MM.1S (cell line): ENCODE results near the gene TMEM59L.

ENCODE experiments used
- DNase-seq: peaks from one replicate; pipeline ENCODE4 v3.0.0-alpha.2; 2015
- H2AFZ ChIP-seq: fragments of 300-600 bp; sonication (generic); 2 replicates; pipeline ENCODE4 v1.6.0; 2016; ENCODE audit warnings: antibody characterized with exemption, low read length
- H3F3A ChIP-seq: fragments of 300-600 bp; sonication (generic); 2 replicates; pipeline ENCODE4 v1.6.1; 2016; ENCODE audit warnings: mild to moderate bottlenecking, antibody characterized with exemption, low read length, moderate library complexity, mixed read lengths; ENCODE audit not compliant: insufficient read depth
- H3K27ac ChIP-seq: fragments of 300-600 bp; sonication (generic); 2 replicates; pipeline ENCODE4 v1.5.1; 2016; ENCODE audit warnings: mild to moderate bottlenecking, low read length
- H3K27me3 ChIP-seq: fragments of 300-600 bp; sonication (generic); replicated peaks from 2 replicates; pipeline ENCODE4 v1.6.0; 2016; ENCODE audit warnings: low read length; ENCODE audit not compliant: insufficient read depth
- H3K36me3 ChIP-seq: fragments of 300-600 bp; sonication (generic); replicated peaks from 2 replicates; pipeline ENCODE4 v1.6.1; 2016; ENCODE audit warnings: mild to moderate bottlenecking, low read length, mixed read lengths; ENCODE audit not compliant: insufficient read depth
- H3K4me1 ChIP-seq: fragments of 300-600 bp; sonication (generic); 2 replicates; pipeline ENCODE4 v1.6.1; 2016; ENCODE audit warnings: low read length, mixed read lengths
- H3K4me2 ChIP-seq: fragments of 300-600 bp; sonication (generic); 2 replicates; pipeline ENCODE4 v1.6.0; 2016; ENCODE audit warnings: low read depth, low read length
- H3K4me3 ChIP-seq: fragments of 300-600 bp; sonication (generic); 2 replicates; pipeline ENCODE4 v1.5.1; 2016; ENCODE audit warnings: low read length, mixed read lengths
- H3K79me2 ChIP-seq: fragments of 300-600 bp; sonication (generic); 2 replicates; pipeline ENCODE4 v1.6.1; 2016; ENCODE audit warnings: mixed run types, low read length, mixed read lengths
- H3K9ac ChIP-seq: fragments of 300-600 bp; sonication (generic); 2 replicates; pipeline ENCODE4 v1.6.1; 2016; ENCODE audit warnings: low read length, mixed read lengths
- H3K9me2 ChIP-seq: fragments of 300-600 bp; sonication (generic); replicated peaks from 2 replicates; pipeline ENCODE4 v1.6.1; 2016; ENCODE audit warnings: mild to moderate bottlenecking, low read length, mixed read lengths; ENCODE audit not compliant: insufficient read depth
- H3K9me3 ChIP-seq: fragments of 300-600 bp; sonication (generic); replicated peaks from 2 replicates; pipeline ENCODE4 v1.6.1; 2016; ENCODE audit warnings: mild to moderate bottlenecking, low read length, mixed read lengths; ENCODE audit not compliant: insufficient read depth
- H4K20me1 ChIP-seq: fragments of 300-600 bp; sonication (generic); 2 replicates; pipeline ENCODE4 v1.6.1; 2016; ENCODE audit warnings: mild to moderate bottlenecking, low read length, moderate library complexity, mixed read lengths; ENCODE audit not compliant: insufficient read depth
- EZH2 ChIP-seq: fragments of 300-600 bp; sonication (generic); optimal IDR thresholded peaks from 2 replicates; pipeline ENCODE3; 2017; ENCODE audit warnings: low read depth, mild to moderate bottlenecking, antibody characterized with exemption, low read length, mixed read lengths
- EZH2phosphoT487 ChIP-seq: fragments of 300-600 bp; sonication (generic); IDR thresholded peaks from 2 replicates; pipeline ENCODE4 v1.6.1; 2018; ENCODE audit warnings: antibody characterized with exemption, low read length
- TF ChIP-seq, protein P1 (sequence below): fragments of 300-600 bp; sonication (generic); IDR thresholded peaks from 2 replicates; pipeline ENCODE4 v1.5.1; 2016; ENCODE audit warnings: antibody characterized with exemption, low read length, mixed read lengths

Gene TMEM59L

DNA sequence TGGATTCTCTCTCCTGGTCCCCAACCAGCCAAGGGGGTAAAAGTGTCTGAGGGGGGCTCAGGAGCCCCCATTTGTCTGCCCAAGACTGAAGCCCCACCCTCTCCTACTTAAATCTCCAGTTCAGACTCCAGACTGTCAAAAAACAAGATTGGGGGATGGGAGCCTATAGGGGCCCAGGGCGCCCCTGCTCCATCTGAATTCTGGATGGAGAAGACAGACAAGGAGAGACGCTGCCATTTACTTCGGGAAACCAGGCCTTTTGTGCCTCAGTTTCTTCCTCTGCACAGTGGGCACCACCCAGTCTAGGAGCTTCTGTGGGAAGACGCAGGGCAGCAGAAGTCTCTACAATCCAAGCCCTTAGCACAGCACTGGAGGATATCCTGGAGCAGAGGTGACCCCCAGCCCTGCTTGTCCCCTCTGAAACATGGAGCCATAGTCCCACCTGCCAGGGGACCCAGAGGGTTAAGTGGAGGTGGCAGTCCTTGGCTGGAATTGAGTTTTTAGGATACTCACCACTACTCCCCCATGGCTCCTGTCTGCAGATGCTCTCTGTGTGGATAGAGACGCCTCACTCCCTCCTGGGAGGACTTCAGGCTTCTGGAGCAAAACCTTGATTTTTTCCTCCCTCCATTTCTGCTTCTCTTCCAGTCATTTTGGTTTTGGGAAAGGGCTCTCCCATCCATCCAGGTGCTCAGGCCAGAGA is 4.4 kb upstream of the TMEM59L start:
- H3K9ac ChIP-seq = no peak overlapping the region
- H3K79me2 ChIP-seq = no peaks in the 10 kb centered on the region
- H3K27me3 ChIP-seq = peaks cover 89% of the 10 kb centered on the region
- H3F3A ChIP-seq = no peaks in the 10 kb centered on the region
- H4K20me1 ChIP-seq = no peaks in the 10 kb centered on the region
- no peaks in the 10 kb centered on the region for H3K9me3 ChIP-seq
- TF ChIP-seq, protein P1, sequence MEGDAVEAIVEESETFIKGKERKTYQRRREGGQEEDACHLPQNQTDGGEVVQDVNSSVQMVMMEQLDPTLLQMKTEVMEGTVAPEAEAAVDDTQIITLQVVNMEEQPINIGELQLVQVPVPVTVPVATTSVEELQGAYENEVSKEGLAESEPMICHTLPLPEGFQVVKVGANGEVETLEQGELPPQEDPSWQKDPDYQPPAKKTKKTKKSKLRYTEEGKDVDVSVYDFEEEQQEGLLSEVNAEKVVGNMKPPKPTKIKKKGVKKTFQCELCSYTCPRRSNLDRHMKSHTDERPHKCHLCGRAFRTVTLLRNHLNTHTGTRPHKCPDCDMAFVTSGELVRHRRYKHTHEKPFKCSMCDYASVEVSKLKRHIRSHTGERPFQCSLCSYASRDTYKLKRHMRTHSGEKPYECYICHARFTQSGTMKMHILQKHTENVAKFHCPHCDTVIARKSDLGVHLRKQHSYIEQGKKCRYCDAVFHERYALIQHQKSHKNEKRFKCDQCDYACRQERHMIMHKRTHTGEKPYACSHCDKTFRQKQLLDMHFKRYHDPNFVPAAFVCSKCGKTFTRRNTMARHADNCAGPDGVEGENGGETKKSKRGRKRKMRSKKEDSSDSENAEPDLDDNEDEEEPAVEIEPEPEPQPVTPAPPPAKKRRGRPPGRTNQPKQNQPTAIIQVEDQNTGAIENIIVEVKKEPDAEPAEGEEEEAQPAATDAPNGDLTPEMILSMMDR = no peak
- no peak for TF ChIP-seq EZH2
- H3K4me2 ChIP-seq = no peak overlapping the region
- H3K9me2 ChIP-seq = no peaks in the 10 kb centered on the region
- H3K4me3 ChIP-seq = no peak overlapping the region
- no peak overlapping the region for H3K27ac ChIP-seq
- H3K36me3 ChIP-seq = no peaks in the 10 kb centered on the region
- H2AFZ ChIP-seq = no peak overlapping the region
- H3K4me1 ChIP-seq = no peaks in the 10 kb centered on the region
- no peak for DNase-seq

DNA sequence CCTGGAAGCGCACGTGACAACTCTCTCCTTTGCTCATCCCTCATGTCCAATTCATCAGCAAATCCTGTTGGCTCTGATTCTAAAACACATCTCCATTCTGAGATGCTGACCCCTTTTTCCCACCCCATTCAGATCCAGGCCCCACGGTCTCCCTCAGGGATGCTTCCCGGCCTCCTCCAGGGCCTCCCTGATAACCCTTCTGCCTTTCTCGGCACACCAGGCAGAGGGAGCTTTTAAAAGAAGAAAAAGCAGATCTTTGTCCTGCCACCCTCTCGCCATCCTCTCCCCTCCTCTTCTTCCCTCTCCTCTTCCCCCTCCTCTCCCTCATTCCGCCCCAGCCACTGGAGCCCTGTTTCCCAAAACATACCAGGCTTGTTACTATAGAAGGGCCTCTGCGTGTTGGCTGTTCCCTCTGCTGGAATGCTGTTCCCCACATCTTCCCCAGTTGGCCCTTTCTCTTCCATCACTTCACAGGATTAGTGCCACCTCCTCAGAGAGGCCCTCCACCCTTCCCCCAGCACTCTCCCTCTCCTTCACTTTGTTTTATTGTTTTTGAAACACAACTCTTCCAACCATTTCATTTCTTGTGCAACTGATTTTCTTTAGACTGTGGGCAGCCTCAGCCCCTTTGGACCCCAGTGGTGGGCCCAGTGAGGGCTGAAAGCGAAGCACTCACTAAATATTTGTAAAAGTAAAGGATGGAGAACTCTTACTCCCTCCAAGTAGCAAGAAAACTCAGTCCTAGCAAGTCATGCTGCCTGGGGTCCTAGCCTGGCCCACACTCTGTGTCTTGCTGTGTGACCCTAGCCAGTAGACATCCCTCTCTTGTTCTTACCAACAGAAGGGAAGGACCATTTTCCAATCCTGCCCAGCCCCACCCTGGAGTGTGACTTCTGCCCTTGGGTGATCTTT is 3.6 kb upstream of the TMEM59L start:
- no peak for DNase-seq
- TF ChIP-seq, protein P1 = no peak
- TF ChIP-seq EZH2 = no peak
- TF ChIP-seq EZH2phosphoT487 = no peak
- no peak overlapping the region for H3K4me2 ChIP-seq
- H3K36me3 ChIP-seq = no peaks in the 10 kb centered on the region
- peaks cover 91% of the 10 kb centered on the region for H3K27me3 ChIP-seq
- H3K9me2 ChIP-seq = no peaks in the 10 kb centered on the region
- H3K9me3 ChIP-seq = no peaks in the 10 kb centered on the region
- no peak overlapping the region for H3K27ac ChIP-seq
- no peak overlapping the region for H3K9ac ChIP-seq
- no peaks in the 10 kb centered on the region for H3F3A ChIP-seq
- no peak overlapping the region for H2AFZ ChIP-seq
- H3K79me2 ChIP-seq = no peaks in the 10 kb centered on the region
- no peaks in the 10 kb centered on the region for H4K20me1 ChIP-seq
- H3K4me1 ChIP-seq = no peaks in the 10 kb centered on the region
- no peak overlapping the region for H3K4me3 ChIP-seq

DNA sequence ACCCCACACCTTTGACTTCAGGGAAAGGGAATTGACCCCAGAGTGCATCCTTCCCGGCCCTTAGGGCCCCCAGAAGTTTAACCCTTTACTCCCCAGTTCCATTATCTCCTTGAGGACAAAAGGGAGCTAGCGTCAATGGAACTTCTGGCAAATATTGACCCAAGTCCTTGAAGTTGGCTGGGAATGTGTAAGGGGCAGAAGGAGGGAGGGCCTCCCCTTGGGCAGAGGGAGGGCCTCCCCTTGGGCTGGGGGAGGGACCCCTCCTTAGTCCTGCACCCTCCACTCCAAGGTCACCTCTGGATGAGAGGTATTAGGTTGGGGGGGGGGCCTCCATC is 3.0 kb upstream of the TMEM59L start:
- H3K4me2 ChIP-seq = no peak overlapping the region
- no peak overlapping the region for H2AFZ ChIP-seq
- no peak overlapping the region for H3K27ac ChIP-seq
- no peak overlapping the region for H3K4me3 ChIP-seq
- H3K9ac ChIP-seq = no peak overlapping the region
- H3K4me1 ChIP-seq = no peaks in the 10 kb centered on the region
- H3K27me3 ChIP-seq = peaks cover 91% of the 10 kb centered on the region
- TF ChIP-seq, protein P1 = no peak
- TF ChIP-seq EZH2phosphoT487 = no peak
- TF ChIP-seq EZH2 = no peak
- no peaks in the 10 kb centered on the region for H3K79me2 ChIP-seq
- H4K20me1 ChIP-seq = no peaks in the 10 kb centered on the region
- no peaks in the 10 kb centered on the region for H3K9me3 ChIP-seq
- DNase-seq = no peak
- no peaks in the 10 kb centered on the region for H3K9me2 ChIP-seq
- no peaks in the 10 kb centered on the region for H3K36me3 ChIP-seq
- H3F3A ChIP-seq = no peaks in the 10 kb centered on the region
